ENCODE data around the gene GRK5.

Gene GRK5

GRCh38 chr10:119315128-119316001, 108.0 kb downstream of the GRK5 start:
- Histone ChIP-seq H3K79me1 (ENCODE audit: low read length) (peaks cover 1% of the 10 kb centered on the region), H4K8ac (ENCODE audit: low read depth, low read length) (no peak overlapping the region), H2BK5ac (ENCODE audit: low read length) (no peak overlapping the region), H3K27me3 (ENCODE audit: insufficient read depth, low read length, poor library complexity) (no peaks in the 10 kb centered on the region), H2BK15ac (replicated peaks; ENCODE audit: low read depth) (no peak overlapping the region), H3K27ac (ENCODE audit: low read depth, low read length) (peak overlapping the region; percentile 36), H3K4me1 (ENCODE audit: control insufficient read depth, low read depth, low read length) (peaks cover 17% of the 10 kb centered on the region), H3K56ac (ENCODE audit: low read length) (no peak overlapping the region), H3K9ac (ENCODE audit: low read length) (no peak overlapping the region), H2BK120ac (ENCODE audit: low read depth, low read length) (peak overlapping the region; percentile 5), H4K5ac (ENCODE audit: low read length) (no peak overlapping the region), H3K36me3 (ENCODE audit: control insufficient read depth, insufficient read depth, low read length) (no peaks in the 10 kb centered on the region), H2AK5ac (ENCODE audit: low read length) (no peak overlapping the region), H3K23ac (ENCODE audit: low read length) (peak overlapping the region; percentile 45), H3K18ac (ENCODE audit: low read length) (no peak overlapping the region), H3K4ac (ENCODE audit: low read depth, low read length) (no peak overlapping the region), H3K79me2 (ENCODE audit: control insufficient read depth, insufficient read depth, low read length) (no peaks in the 10 kb centered on the region), H3K4me3 (ENCODE audit: low read length) (no peak overlapping the region), H3K4me2 (ENCODE audit: low read length) (no peak overlapping the region)
- WGBS (ENCODE audit: extremely low coverage, insufficient coverage, low lambda C conversion rate), result no CpG with 5 or more reads among the region's 16 CpGs
- peak; percentile 90 for DNase-seq

- H3K56ac ChIP-seq (ENCODE audit: low read length), result no peak overlapping the region
- no peak overlapping the region for H3K4ac ChIP-seq (ENCODE audit: low read depth, low read length)
- WGBS (ENCODE audit: extremely low coverage, insufficient coverage, low lambda C conversion rate), result no CpG with 5 or more reads among the region's 2 CpGs
- no peaks in the 10 kb centered on the region for H3K79me2 ChIP-seq (ENCODE audit: control insufficient read depth, insufficient read depth, low read length)
- H3K4me3 ChIP-seq (ENCODE audit: low read length), result no peak overlapping the region
- H2BK15ac ChIP-seq (replicated peaks; ENCODE audit: low read depth), result no peak overlapping the region
- H3K4me2 ChIP-seq (ENCODE audit: low read length), result no peak overlapping the region
- H3K27me3 ChIP-seq (ENCODE audit: insufficient read depth, low read length, poor library complexity), result no peaks in the 10 kb centered on the region
- H3K36me3 ChIP-seq (ENCODE audit: control insufficient read depth, insufficient read depth, low read length), result no peaks in the 10 kb centered on the region
- DNase-seq, result no peak
- no peak overlapping the region for H4K8ac ChIP-seq (ENCODE audit: low read depth, low read length)
- peaks cover 17% of the 10 kb centered on the region for H3K4me1 ChIP-seq (ENCODE audit: control insufficient read depth, low read depth, low read length)
- H2AK5ac ChIP-seq (ENCODE audit: low read length), result no peak overlapping the region
- H4K5ac ChIP-seq (ENCODE audit: low read length), result no peak overlapping the region
- no peak overlapping the region for H2BK5ac ChIP-seq (ENCODE audit: low read length)
- no peak overlapping the region for H3K23ac ChIP-seq (ENCODE audit: low read length)
- H3K27ac ChIP-seq (ENCODE audit: low read depth, low read length), result no peak overlapping the region
- peaks cover 1% of the 10 kb centered on the region for H3K79me1 ChIP-seq (ENCODE audit: low read length)
- peak overlapping the region; percentile 5 for H2BK120ac ChIP-seq (ENCODE audit: low read depth, low read length)
- no peak overlapping the region for H3K18ac ChIP-seq (ENCODE audit: low read length)
- no peak overlapping the region for H3K9ac ChIP-seq (ENCODE audit: low read length)
Observed at GRCh38 chr10:119316002-119316358, 108.6 kb downstream of the GRK5 start.

GRCh38 chr10:119316729-119317097, 109.3 kb downstream of the GRK5 start:
- Histone ChIP-seq H3K4me1 (ENCODE audit: control insufficient read depth, low read depth, low read length) (peaks cover 17% of the 10 kb centered on the region), H3K36me3 (ENCODE audit: control insufficient read depth, insufficient read depth, low read length) (no peaks in the 10 kb centered on the region), H3K23ac (ENCODE audit: low read length) (no peak overlapping the region), H3K18ac (ENCODE audit: low read length) (no peak overlapping the region), H3K79me1 (ENCODE audit: low read length) (peaks cover 1% of the 10 kb centered on the region), H3K27ac (ENCODE audit: low read depth, low read length) (peak overlapping the region; percentile 85), H3K4me2 (ENCODE audit: low read length) (no peak overlapping the region), H3K9ac (ENCODE audit: low read length) (no peak overlapping the region), H4K8ac (ENCODE audit: low read depth, low read length) (no peak overlapping the region), H3K27me3 (ENCODE audit: insufficient read depth, low read length, poor library complexity) (no peaks in the 10 kb centered on the region), H3K4ac (ENCODE audit: low read depth, low read length) (peak overlapping the region; percentile 26), H3K79me2 (ENCODE audit: control insufficient read depth, insufficient read depth, low read length) (no peaks in the 10 kb centered on the region), H2BK5ac (ENCODE audit: low read length) (peak overlapping the region; percentile 35), H2AK5ac (ENCODE audit: low read length) (peak overlapping the region; percentile 78), H3K56ac (ENCODE audit: low read length) (peak overlapping the region; percentile 65), H2BK15ac (replicated peaks; ENCODE audit: low read depth) (no peak overlapping the region), H3K4me3 (ENCODE audit: low read length) (no peak overlapping the region), H4K5ac (ENCODE audit: low read length) (no peak overlapping the region), H2BK120ac (ENCODE audit: low read depth, low read length) (no peak overlapping the region)
- peak; percentile 92 for DNase-seq
- no CpG with 5 or more reads among the region's 4 CpGs for WGBS (ENCODE audit: extremely low coverage, insufficient coverage, low lambda C conversion rate)

- H3K4ac ChIP-seq (ENCODE audit: low read depth, low read length), result no peak overlapping the region
- H2AK5ac ChIP-seq (ENCODE audit: low read length), result peak overlapping the region; percentile 10
- no peak overlapping the region for H3K23ac ChIP-seq (ENCODE audit: low read length)
- no peak overlapping the region for H2BK15ac ChIP-seq (replicated peaks; ENCODE audit: low read depth)
- H3K18ac ChIP-seq (ENCODE audit: low read length), result no peak overlapping the region
- WGBS (ENCODE audit: extremely low coverage, insufficient coverage, low lambda C conversion rate), result no CpG with 5 or more reads among the region's 11 CpGs
- H2BK5ac ChIP-seq (ENCODE audit: low read length), result no peak overlapping the region
- peaks cover 17% of the 10 kb centered on the region for H3K4me1 ChIP-seq (ENCODE audit: control insufficient read depth, low read depth, low read length)
- no peak overlapping the region for H4K8ac ChIP-seq (ENCODE audit: low read depth, low read length)
- H3K56ac ChIP-seq (ENCODE audit: low read length), result no peak overlapping the region
- no peak overlapping the region for H3K27ac ChIP-seq (ENCODE audit: low read depth, low read length)
- H3K79me2 ChIP-seq (ENCODE audit: control insufficient read depth, insufficient read depth, low read length), result no peaks in the 10 kb centered on the region
- no peaks in the 10 kb centered on the region for H3K36me3 ChIP-seq (ENCODE audit: control insufficient read depth, insufficient read depth, low read length)
- H4K5ac ChIP-seq (ENCODE audit: low read length), result no peak overlapping the region
- no peak for DNase-seq
- H2BK120ac ChIP-seq (ENCODE audit: low read depth, low read length), result peak overlapping the region; percentile 3
- H3K27me3 ChIP-seq (ENCODE audit: insufficient read depth, low read length, poor library complexity), result no peaks in the 10 kb centered on the region
- H3K79me1 ChIP-seq (ENCODE audit: low read length), result no peaks in the 10 kb centered on the region
- H3K4me3 ChIP-seq (ENCODE audit: low read length), result no peak overlapping the region
- H3K4me2 ChIP-seq (ENCODE audit: low read length), result no peak overlapping the region
- H3K9ac ChIP-seq (ENCODE audit: low read length), result no peak overlapping the region
Observed at GRCh38 chr10:119318411-119319160, 111.2 kb downstream of the GRK5 start.

- Histone ChIP-seq H2BK15ac (replicated peaks; ENCODE audit: low read depth) (no peak overlapping the region), H3K4me3 (ENCODE audit: low read length) (no peak overlapping the region), H2BK120ac (ENCODE audit: low read depth, low read length) (peak overlapping the region; percentile 3), H3K23ac (ENCODE audit: low read length) (peak overlapping the region; percentile 29), H2BK5ac (ENCODE audit: low read length) (no peak overlapping the region), H3K79me2 (ENCODE audit: control insufficient read depth, insufficient read depth, low read length) (no peaks in the 10 kb centered on the region), H3K56ac (ENCODE audit: low read length) (no peak overlapping the region), H3K9ac (ENCODE audit: low read length) (no peak overlapping the region), H3K4me2 (ENCODE audit: low read length) (no peak overlapping the region), H3K79me1 (ENCODE audit: low read length) (no peaks in the 10 kb centered on the region), H4K5ac (ENCODE audit: low read length) (no peak overlapping the region), H3K36me3 (ENCODE audit: control insufficient read depth, insufficient read depth, low read length) (no peaks in the 10 kb centered on the region), H3K27ac (ENCODE audit: low read depth, low read length) (no peak overlapping the region), H3K4ac (ENCODE audit: low read depth, low read length) (no peak overlapping the region), H3K27me3 (ENCODE audit: insufficient read depth, low read length, poor library complexity) (no peaks in the 10 kb centered on the region), H4K8ac (ENCODE audit: low read depth, low read length) (no peak overlapping the region), H3K18ac (ENCODE audit: low read length) (no peak overlapping the region), H2AK5ac (ENCODE audit: low read length) (peak overlapping the region; percentile 27), H3K4me1 (ENCODE audit: control insufficient read depth, low read depth, low read length) (peaks cover 17% of the 10 kb centered on the region)
- no CpG with 5 or more reads among the region's 16 CpGs for WGBS (ENCODE audit: extremely low coverage, insufficient coverage, low lambda C conversion rate)
- DNase-seq, result no peak
Observed at GRCh38 chr10:119319161-119319919, 112.0 kb downstream of the GRK5 start.

Measured in mesendoderm (in vitro differentiated cells).